Neuronal stem cell (in vitro differentiated cells): ENCODE measurements around the gene UVSSA.

Source experiments
- DNase-seq: peaks from one replicate; pipeline ENCODE4 v3.0.0-alpha.2; 2013; ENCODE audit warnings: low spot score
- H2AFZ ChIP-seq: one replicate; pipeline ENCODE4 v1.6.1; 2013; ENCODE audit warnings: mild to moderate bottlenecking, low read length, inconsistent platforms
- H2AK5ac ChIP-seq: 2 replicates; pipeline ENCODE4 v1.6.1; 2013; ENCODE audit warnings: low read depth, mild to moderate bottlenecking, inconsistent platforms, low read length, moderate library complexity, mixed read lengths
- H2BK120ac ChIP-seq: 2 replicates; pipeline ENCODE4 v1.6.1; 2013; ENCODE audit warnings: low read depth, mild to moderate bottlenecking, inconsistent platforms, low read length, moderate library complexity, mixed read lengths
- H2BK12ac ChIP-seq: one replicate; pipeline ENCODE4 v1.6.1; 2013; ENCODE audit warnings: low read length, inconsistent platforms
- H2BK15ac ChIP-seq: 2 replicates; pipeline ENCODE4 v1.6.1; 2013; ENCODE audit warnings: mild to moderate bottlenecking, low read length, inconsistent platforms, mixed read lengths
- H2BK5ac ChIP-seq: one replicate; pipeline ENCODE4 v1.6.1; 2013; ENCODE audit warnings: inconsistent platforms, mild to moderate bottlenecking, low read length, moderate library complexity
- H3K14ac ChIP-seq: one replicate; pipeline ENCODE4 v1.6.1; 2013; ENCODE audit warnings: low read length, inconsistent platforms
- H3K18ac ChIP-seq: 2 replicates; pipeline ENCODE4 v1.6.1; 2013; ENCODE audit warnings: low read length, inconsistent platforms
- H3K23ac ChIP-seq: 2 replicates; pipeline ENCODE4 v1.6.1; 2013; ENCODE audit warnings: low read depth, mild to moderate bottlenecking, mixed read lengths, low read length, inconsistent platforms; ENCODE audit not compliant: poor library complexity
- H3K27ac ChIP-seq: replicated peaks from 3 replicates; pipeline ENCODE4 v1.5.1; 2013; ENCODE audit warnings: low read length, inconsistent platforms
- H3K27me3 ChIP-seq, 3 experiments: 2 replicates each; pipeline ENCODE4 v1.6.1; 2013; ENCODE audit warnings: low read length in 3 of 3, mild to moderate bottlenecking in 2 of 3, inconsistent platforms in 1 of 3, low read depth in 1 of 3, mixed read lengths in 1 of 3, moderate library complexity in 1 of 3; ENCODE audit not compliant: control insufficient read depth in 3 of 3, insufficient read depth in 3 of 3
- H3K36me3 ChIP-seq, 2 donors: replicated peaks in 1 of 2; 2 replicates each; pipeline ENCODE4 v1.6.1; 2013; ENCODE audit warnings: low read length in 2 of 2; ENCODE audit not compliant: control insufficient read depth in 2 of 2, insufficient read depth in 2 of 2
- H3K4ac ChIP-seq: 2 replicates; pipeline ENCODE4 v1.6.1; 2013; ENCODE audit warnings: inconsistent platforms, mild to moderate bottlenecking, low read length, moderate library complexity
- H3K4me1 ChIP-seq, 2 donors: 1 replicate in 1 of 2; 2 replicates in 1 of 2; pipeline ENCODE4 v1.6.1; 2013; ENCODE audit warnings: low read length in 2 of 2, low read depth in 1 of 2; ENCODE audit not compliant: control insufficient read depth in 2 of 2, insufficient read depth in 1 of 2
- H3K4me2 ChIP-seq: one replicate; pipeline ENCODE4 v1.6.1; 2013; ENCODE audit warnings: mild to moderate bottlenecking, low read length, inconsistent platforms; ENCODE audit not compliant: insufficient read depth, poor library complexity, severe bottlenecking
- H3K4me3 ChIP-seq, 2 donors: 2 replicates each; pipeline ENCODE4 v1.5.1; 2013; ENCODE audit warnings: low read length in 2 of 2, mild to moderate bottlenecking in 2 of 2, inconsistent platforms in 1 of 2, moderate library complexity in 1 of 2
- H3K79me1 ChIP-seq: one replicate; pipeline ENCODE4 v1.6.1; 2013; ENCODE audit warnings: low read depth, mild to moderate bottlenecking, inconsistent platforms, low read length, moderate library complexity
- H3K9ac ChIP-seq: one replicate; pipeline ENCODE4 v1.6.1; 2013; ENCODE audit warnings: mild to moderate bottlenecking, low read depth, low read length, inconsistent platforms; ENCODE audit not compliant: poor library complexity
- H3K9me3 ChIP-seq, 2 donors: replicated peaks in 1 of 2; 2 replicates each; pipeline versions ENCODE3 to v1.6.1; 2013; ENCODE audit warnings: low read length in 2 of 2, mild to moderate bottlenecking in 2 of 2, inconsistent platforms in 1 of 2, low read depth in 1 of 2, mixed read lengths in 1 of 2, moderate library complexity in 1 of 2; ENCODE audit not compliant: control insufficient read depth in 2 of 2, insufficient read depth in 1 of 2
- H4K8ac ChIP-seq: one replicate; pipeline ENCODE4 v1.6.1; 2013; ENCODE audit warnings: low read depth, mild to moderate bottlenecking, inconsistent platforms, low read length, moderate library complexity
- H4K91ac ChIP-seq: one replicate; pipeline ENCODE4 v1.6.1; 2013; ENCODE audit warnings: low read length, low read depth, mild to moderate bottlenecking, inconsistent platforms; ENCODE audit not compliant: poor library complexity
- WGBS, 2 donors: extraction: QIAGEN DNeasy Blood & Tissue Kit; methylation state at CpG; one replicate each; pipeline ENCODE4 v1.1.7; 2013; ENCODE audit warnings: missing lambda C conversion rate in 2 of 2, mixed read lengths in 1 of 2; ENCODE audit not compliant: insufficient read length in 2 of 2, insufficient replicate concordance in 1 of 2; ENCODE audit errors: extremely low coverage in 2 of 2; 5-methylcytosine and 5-hydroxymethylcytosine counted together

The UVSSA gene

DNA sequence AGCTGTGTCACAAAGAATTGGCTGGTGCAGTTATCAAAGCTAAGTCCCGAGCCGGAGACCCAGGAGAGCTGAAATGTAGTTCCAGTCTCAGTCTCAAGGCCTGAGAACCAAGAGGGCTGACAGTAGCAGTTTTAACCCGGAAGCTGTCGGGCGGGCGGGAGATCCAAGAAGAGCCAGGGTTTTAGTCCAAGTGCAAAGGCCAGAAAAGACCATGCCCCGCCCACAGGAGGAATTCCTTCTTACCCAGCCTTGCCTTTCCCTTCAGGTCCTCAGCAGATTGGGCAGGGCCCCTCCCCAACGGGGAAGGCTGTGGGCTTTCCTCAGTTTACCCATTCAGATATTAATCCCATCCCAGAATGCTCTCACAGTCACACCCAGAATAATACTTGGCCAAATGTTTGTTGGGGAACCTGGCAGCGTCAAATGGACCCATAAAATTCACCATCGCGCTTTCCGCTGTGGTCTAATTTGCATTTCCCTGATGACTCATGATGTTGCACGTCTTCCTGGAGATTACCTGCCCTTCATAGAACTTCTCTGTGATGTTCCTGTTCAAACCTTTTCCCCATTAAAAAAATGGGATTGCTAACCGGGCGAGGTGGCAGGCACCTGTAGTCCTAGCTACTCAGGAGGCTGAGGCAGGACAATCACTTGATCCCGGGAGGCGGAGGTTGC lies 41.1 kb upstream of the UVSSA start:
- H3K4me3 ChIP-seq, result no peak overlapping the region
- no CpG with 5 or more reads among the region's 17 CpGs for WGBS, 2 donors
- H3K9me3 ChIP-seq, result peaks cover 3 to 6% of the 10 kb centered on the region in 2 donors
- no peak overlapping the region for H3K18ac ChIP-seq
- no peak overlapping the region for H4K91ac ChIP-seq
- no peak overlapping the region for H2AK5ac ChIP-seq
- H3K79me1 ChIP-seq, result peaks cover 28% of the 10 kb centered on the region
- no peak overlapping the region for H2AFZ ChIP-seq
- no peak overlapping the region for H3K27ac ChIP-seq
- no peak overlapping the region for H3K4me2 ChIP-seq
- no peak overlapping the region for H4K8ac ChIP-seq
- H3K14ac ChIP-seq, result no peak overlapping the region
- no peak overlapping the region for H2BK120ac ChIP-seq
- no peak overlapping the region for H3K23ac ChIP-seq
- no peak overlapping the region for H2BK15ac ChIP-seq
- no peaks in the 10 kb centered on the region for H3K27me3 ChIP-seq
- H3K36me3 ChIP-seq, result peaks cover 8 to 33% of the 10 kb centered on the region in 2 donors
- no peak overlapping the region for H2BK12ac ChIP-seq
- DNase-seq, result no peak
- no peak overlapping the region for H3K4ac ChIP-seq
- H3K4me1 ChIP-seq, result peaks cover 7 to 16% of the 10 kb centered on the region in 2 donors
- H2BK5ac ChIP-seq, result no peak overlapping the region
- no peak overlapping the region for H3K9ac ChIP-seq

- Histone ChIP-seq H4K8ac (peak overlapping the region; percentile 68), H2BK15ac (no peak overlapping the region), H3K23ac (peak overlapping the region; percentile 49), H3K9ac (peak overlapping the region; percentile 47), H2AK5ac (no peak overlapping the region), H3K27ac (no peak overlapping the region), H3K79me1 (peaks cover 33% of the 10 kb centered on the region), H3K18ac (no peak overlapping the region), H2BK120ac (no peak overlapping the region), H3K4me1 (peaks cover 7 to 16% of the 10 kb centered on the region in 2 donors), H3K4me3 (no peak overlapping the region), H2BK5ac (no peak overlapping the region), H4K91ac (no peak overlapping the region), H3K36me3 (peaks cover 20 to 37% of the 10 kb centered on the region in 2 donors), H3K9me3 (peaks cover 3 to 13% of the 10 kb centered on the region in 2 donors), H2BK12ac (no peak overlapping the region), H3K14ac (no peak overlapping the region), H3K4ac (no peak overlapping the region), H3K4me2 (no peak overlapping the region), H2AFZ (no peak overlapping the region), H3K27me3 (no peaks in the 10 kb centered on the region)
- WGBS, 2 donors, result no CpG with 5 or more reads among the region's 34 CpGs
- DNase-seq, result no peak
Measured at GRCh38 chr4:1307951-1308735, 38.9 kb upstream of the UVSSA start.

GRCh38 chr4:1309261-1310010 lies 37.6 kb upstream of the UVSSA start:
- WGBS, 2 donors, result no CpG with 5 or more reads among the region's 36 CpGs
- Histone ChIP-seq H3K27ac (peak overlapping the region; percentile 74), H2BK5ac (no peak overlapping the region), H3K9me3 (peaks cover 6 to 21% of the 10 kb centered on the region in 2 donors), H2BK120ac (no peak overlapping the region), H3K4me3 (peak overlapping the region; percentile 41 to 56), H3K4ac (no peak overlapping the region), H3K36me3 (peaks cover 26 to 45% of the 10 kb centered on the region in 2 donors), H2BK12ac (no peak overlapping the region), H4K8ac (no peak overlapping the region), H3K27me3 (no peaks in the 10 kb centered on the region), H3K79me1 (peaks cover 34% of the 10 kb centered on the region), H2BK15ac (no peak overlapping the region), H4K91ac (no peak overlapping the region), H3K18ac (peak overlapping the region; percentile 45), H2AK5ac (no peak overlapping the region), H3K23ac (no peak overlapping the region), H3K9ac (peak overlapping the region; percentile 13), H2AFZ (peak overlapping the region; percentile 50), H3K4me2 (peak overlapping the region; percentile 59), H3K14ac (peak overlapping the region; percentile 5), H3K4me1 (peaks cover 7 to 16% of the 10 kb centered on the region in 2 donors)
- peak; percentile 90 for DNase-seq
